Gastrocnemius medialis (tissue), 4 donors: Measurements from ENCODE around the gene EIF4EBP2. TPM values are rescaled to one million over a fixed set of nuclear protein-coding genes. Genes with fewer than 3 reads are reported as not detected.
A peak's percentile ranks its signal among the peaks of the same experiment; 100 is the strongest.

ENCODE experiments used
- ATAC-seq, 2 donors: fragments of 150-250 bp; one replicate each; pipeline ENCODE4 v1.9.1; 2016
- DNase-seq, 2 donors: peaks; one replicate each; pipeline ENCODE4 v3.0.0-alpha.2; 2019
- H3K27ac ChIP-seq, 4 donors: fragments of 200-600 bp; sonication (generic); 1 replicate in 1 of 4; 2 replicates in 3 of 4; pipeline ENCODE4 v1.5.1; 2016 to 2018; ENCODE audit warnings: mild to moderate bottlenecking in 2 of 4, moderate library complexity in 1 of 4
- H3K27me3 ChIP-seq, 3 donors: fragments of 200-600 bp; sonication (generic) in 2 of 3; 1 replicate in 1 of 3; 2 replicates in 2 of 3; pipeline versions ENCODE4 v1.5.1 to v1.6.0; 2016 to 2019; ENCODE audit warnings: mild to moderate bottlenecking in 1 of 3, moderate library complexity in 1 of 3
- H3K36me3 ChIP-seq, 2 donors: fragments of 200-600 bp; sonication (generic) in 1 of 2; one replicate each; pipeline ENCODE4 v1.5.1; 2017 to 2018
- H3K4me1 ChIP-seq, 2 donors: fragments of 200-600 bp; sonication (generic) in 1 of 2; one replicate each; pipeline ENCODE4 v1.5.1; 2016 to 2017; ENCODE audit warnings: mild to moderate bottlenecking in 2 of 2
- H3K4me3 ChIP-seq, 4 donors: fragments of 200-600 bp; sonication (generic) in 3 of 4; 1 replicate in 1 of 4; 2 replicates in 3 of 4; pipeline ENCODE4 v1.5.1; 2016 to 2019; ENCODE audit warnings: mild to moderate bottlenecking in 2 of 4
- H3K9me3 ChIP-seq, 3 donors: fragments of 200-600 bp; sonication (generic) in 2 of 3; 1 replicate in 1 of 3; 2 replicates in 2 of 3; pipeline ENCODE4 v1.5.1; 2016 to 2019
- CTCF ChIP-seq, 5 experiments: fragments of 450-650 bp in 3 of 5; fragments of 200-600 bp in 2 of 5; sonication (generic) in 2 of 5; IDR thresholded peaks in 4 of 5; conservative IDR thresholded peaks in 1 of 5; 1 replicate in 4 of 5; 2 replicates in 1 of 5; pipeline ENCODE4 v1.5.1; 2016 to 2019; ENCODE audit warnings: antibody characterized with exemption in 5 of 5, mild to moderate bottlenecking in 3 of 5, moderate library complexity in 3 of 5
- POLR2A ChIP-seq, 2 donors: fragments of 450-650 bp; IDR thresholded peaks; one replicate each; pipeline ENCODE4 v1.6.1; 2017; ENCODE audit warnings: antibody characterized with exemption in 2 of 2, mild to moderate bottlenecking in 2 of 2, moderate library complexity in 2 of 2
- in situ Hi-C, 4 donors: fragments of 200-750 bp; cut with MboI; loops; one replicate each; pipeline versions ENCODE4 v1.15.0 to v1.8.0; 2017; ENCODE audit warnings: low sequenced_read_pairs in 4 of 4
- intact Hi-C: fragments of 100-400 bp; cut with DNase I; formaldehyde crosslinking; loops from one replicate; pipeline ENCODE4 v1.15.1; 2023; ENCODE audit warnings: low total_unique reads
- total RNA-seq, 4 donors: library from RNA; depleted of rRNA; stranded (reverse); fragments of >200 nt; gene quantifications; one replicate each; pipeline versions ENCODE4 v1.1.0 to v1.2.3, GENCODE V29; 2016

EIF4EBP2 gene
- total RNA-seq, 4 donors from 2014 or later = 58.4 to 141 (median 107) TPM

GRCh38 chr10:70396140-70396539 lies 7.8 kb upstream of the EIF4EBP2 start:
- no peaks in the 10 kb centered on the region for H3K36me3 ChIP-seq
- no peak for DNase-seq
- no peak for ATAC-seq
- H3K4me1 ChIP-seq = peaks cover 0 to 6% of the 10 kb centered on the region in 2 donors
- no peaks in the 10 kb centered on the region for H3K9me3 ChIP-seq
- no peaks in the 10 kb centered on the region for H3K27me3 ChIP-seq
- intact Hi-C loops (no loop called here), in situ Hi-C loops (no loop called here)
- TF ChIP-seq CTCF (IDR thresholded peaks at IDR 0.05 in 4 of 5, conservative IDR thresholded peaks at IDR 0.05 in 1 of 5) (no peak), POLR2A (IDR thresholded peaks at IDR 0.05) (no peak)
- no peak overlapping the region for H3K27ac ChIP-seq
- no peak overlapping the region for H3K4me3 ChIP-seq

- no peaks in the 10 kb centered on the region for H3K27me3 ChIP-seq
- ATAC-seq (no peak), DNase-seq (no peak)
- in situ Hi-C loops (no loop called here), intact Hi-C loops (no loop called here)
- no peak overlapping the region for H3K4me3 ChIP-seq
- H3K4me1 ChIP-seq = peaks cover 12 to 14% of the 10 kb centered on the region in 2 donors
- no peaks in the 10 kb centered on the region for H3K9me3 ChIP-seq
- H3K27ac ChIP-seq = no peak overlapping the region
- H3K36me3 ChIP-seq = no peaks in the 10 kb centered on the region
- TF ChIP-seq POLR2A (IDR thresholded peaks at IDR 0.05) (no peak), CTCF (IDR thresholded peaks at IDR 0.05 in 4 of 5, conservative IDR thresholded peaks at IDR 0.05 in 1 of 5) (no peak)
Observed at GRCh38 chr10:70399177-70399576, 4.8 kb upstream of the EIF4EBP2 start.

- in situ Hi-C loops (no loop called here), intact Hi-C loops (loop anchor here (1.0 to 5.0 kb wide), 3 partner anchors 21 to 79 kb away; partner anchors contain the start of gene LRRC20)
- TF ChIP-seq POLR2A (IDR thresholded peaks at IDR 0.05) (no peak), CTCF (IDR thresholded peaks at IDR 0.05 in 4 of 5, conservative IDR thresholded peaks at IDR 0.05 in 1 of 5) (no peak)
- ATAC-seq = no peak
- Histone ChIP-seq H3K4me3 (peak overlapping the region; percentile 46 to 98 (median 87)), H3K36me3 (no peaks in the 10 kb centered on the region), H3K27ac (peak overlapping the region; percentile 93 to 99 (median 96)), H3K9me3 (no peaks in the 10 kb centered on the region), H3K4me1 (peaks cover 30 to 36% of the 10 kb centered on the region in 2 donors), H3K27me3 (no peaks in the 10 kb centered on the region)
- DNase-seq = no peak
Observed at GRCh38 chr10:70403483-70404035, 386 bp upstream of the EIF4EBP2 start.

- peaks cover 41 to 47% of the 10 kb centered on the region in 2 donors for H3K4me1 ChIP-seq
- H3K9me3 ChIP-seq = no peaks in the 10 kb centered on the region
- H3K36me3 ChIP-seq = no peaks in the 10 kb centered on the region
- TF ChIP-seq POLR2A (IDR thresholded peaks at IDR 0.05) = no peak
- TF ChIP-seq CTCF (IDR thresholded peaks at IDR 0.05 in 4 of 5, conservative IDR thresholded peaks at IDR 0.05 in 1 of 5) = no peak
- H3K27ac ChIP-seq = peak overlapping the region; percentile 93 to 99 (median 96)
- in situ Hi-C loops (no loop called here), intact Hi-C loops (loop anchor here (1.0 to 5.0 kb wide), 3 partner anchors 22 to 78 kb away; partner anchors contain the start of gene LRRC20)
- peak overlapping the region; percentile 83 to 98 (median 87) for H3K4me3 ChIP-seq
- ATAC-seq (peak in 1 of 2 donors; percentile 30), DNase-seq (no peak)
- H3K27me3 ChIP-seq = no peaks in the 10 kb centered on the region
Observed at GRCh38 chr10:70404787-70405036, 767 bp downstream of the EIF4EBP2 start.
